GM10266 (cell line): ENCODE measurements around the gene EDARADD.
"Not testable (repeated sequence)": the region's sequence is repeated elsewhere in the genome, so short reads cannot be mapped to it uniquely, and the experiment has no call there.

Experiments used
- DNase-seq: peaks from one replicate; pipeline ENCODE4 v3.0.0; 2012; ENCODE audit errors: extremely low spot score
- CTCF ChIP-seq: IDR thresholded peaks from 2 replicates; pipeline ENCODE4 v1.5.1; 2012; ENCODE audit warnings: mild to moderate bottlenecking, low read depth; ENCODE audit not compliant: control insufficient read depth, insufficient read depth; ENCODE audit errors: missing control alignments

Gene EDARADD

GRCh38 chr1:236497908-236498307 is 103.8 kb downstream of the EDARADD start:
- no peak for DNase-seq
- no peak for TF ChIP-seq CTCF

GRCh38 chr1:236501093-236501492 is 107.0 kb downstream of the EDARADD start:
- DNase-seq, result no peak
- TF ChIP-seq CTCF, result no peak

GRCh38 chr1:236502579-236502971 is 108.5 kb downstream of the EDARADD start:
- no peak for TF ChIP-seq CTCF
- no peak for DNase-seq

GRCh38 chr1:236502972-236503639 is 109.0 kb downstream of the EDARADD start:
- DNase-seq, result no peak

GRCh38 chr1:236504338-236504737 is 110.3 kb downstream of the EDARADD start:
- not testable (repeated sequence) for DNase-seq

More at GRCh38 chr1:236502972-236503639, 109.0 kb downstream of the EDARADD start:
- TF ChIP-seq CTCF, result no peak

GRCh38 chr1:236507022-236507700 is 113.1 kb downstream of the EDARADD start:
- TF ChIP-seq CTCF, result no peak
- no peak for DNase-seq

- no peak for DNase-seq
- TF ChIP-seq CTCF, result no peak
Observed at GRCh38 chr1:236508593-236509027, 114.5 kb downstream of the EDARADD start.
